Stimulated activated CD4-positive, alpha-beta T cell treated with anti-CD3 and anti-CD28 coated beads, Interleukin-1b, Interleukin-23, amount 100 ng/mL, for 1 hour (primary cell): ENCODE measurements around the gene DDRGK1.

Experiments
- DNase-seq, 2 donors: peaks; one replicate each; pipeline ENCODE4 v3.0.0-alpha.2; 2020; ENCODE audit warnings: low read depth in 2 of 2

The DDRGK1 gene

GRCh38 chr20:3235666-3236324, 31.3 kb upstream of the DDRGK1 start:
- DNase-seq = no peak

GRCh38 chr20:3233991-3234498, 29.6 kb upstream of the DDRGK1 start:
- DNase-seq = no peak

GRCh38 chr20:3233131-3233990, 28.9 kb upstream of the DDRGK1 start:
- no peak for DNase-seq

- no peak for DNase-seq
Observed at GRCh38 chr20:3231889-3232588, 27.6 kb upstream of the DDRGK1 start.

GRCh38 chr20:3231116-3231515, 26.6 kb upstream of the DDRGK1 start:
- DNase-seq = no peak

GRCh38 chr20:3229798-3230197, 25.3 kb upstream of the DDRGK1 start:
- DNase-seq = no peak

GRCh38 chr20:3229158-3229557, 24.7 kb upstream of the DDRGK1 start:
- no peak for DNase-seq

GRCh38 chr20:3228750-3229032, 24.2 kb upstream of the DDRGK1 start:
- DNase-seq = no peak

GRCh38 chr20:3227936-3228749, 23.7 kb upstream of the DDRGK1 start:
- no peak for DNase-seq

- no peak for DNase-seq
Observed at GRCh38 chr20:3227506-3227905, 23.0 kb upstream of the DDRGK1 start.

- no peak for DNase-seq
Observed at GRCh38 chr20:3226864-3227263, 22.4 kb upstream of the DDRGK1 start.

- DNase-seq = no peak
Observed at GRCh38 chr20:3226093-3226492, 21.6 kb upstream of the DDRGK1 start.

- no peak for DNase-seq
Observed at GRCh38 chr20:3224681-3225421, 20.4 kb upstream of the DDRGK1 start.

GRCh38 chr20:3223994-3224680, 19.7 kb upstream of the DDRGK1 start:
- DNase-seq = no peak

GRCh38 chr20:3223651-3223993, 19.1 kb upstream of the DDRGK1 start:
- no peak for DNase-seq

GRCh38 chr20:3222635-3223600, 18.4 kb upstream of the DDRGK1 start:
- DNase-seq = no peak

- DNase-seq = no peak
Observed at GRCh38 chr20:3221398-3222226, 17.1 kb upstream of the DDRGK1 start.

- peak; percentile 55 to 71 for DNase-seq
Observed at GRCh38 chr20:3218307-3218988, 14.0 kb upstream of the DDRGK1 start.
